Kidney epithelial cell (primary cell): Measurements from ENCODE around the gene MPPED1. TPM values are rescaled to one million over a fixed set of nuclear protein-coding genes. Genes with fewer than 3 reads are reported as not detected.

Source experiments
- DNase-seq: peaks from one replicate; pipeline ENCODE4 v3.0.0-alpha.2; 2010; ENCODE audit warnings: low read depth
- H3K27me3 ChIP-seq: 2 replicates; pipeline ENCODE4 v1.6.0; 2011; ENCODE audit warnings: low read length; ENCODE audit not compliant: control insufficient read depth, insufficient read depth
- H3K36me3 ChIP-seq: 2 replicates; pipeline ENCODE4 v1.5.1; 2011; ENCODE audit warnings: low read length; ENCODE audit not compliant: control insufficient read depth, insufficient read depth
- H3K4me3 ChIP-seq: 2 replicates; pipeline ENCODE4 v1.5.1; 2011; ENCODE audit warnings: low read depth, mild to moderate bottlenecking, control low read depth, low read length
- total RNA-seq: library from RNA; depleted of rRNA; stranded (reverse); fragments of >200 nt; gene quantifications from 2 replicates; pipeline ENCODE4 v1.2.3, GENCODE V29; 2015
- TF ChIP-seq, protein P1 (sequence below): IDR thresholded peaks from 2 replicates; pipeline ENCODE4 v1.5.1; 2011; ENCODE audit warnings: mild to moderate bottlenecking, moderate library complexity, low read length, control low read depth, inconsistent platforms; ENCODE audit not compliant: insufficient read depth, poor library complexity, severe bottlenecking

The MPPED1 gene
- total RNA-seq, 1 donor from 2014 or later, result not detected

DNA sequence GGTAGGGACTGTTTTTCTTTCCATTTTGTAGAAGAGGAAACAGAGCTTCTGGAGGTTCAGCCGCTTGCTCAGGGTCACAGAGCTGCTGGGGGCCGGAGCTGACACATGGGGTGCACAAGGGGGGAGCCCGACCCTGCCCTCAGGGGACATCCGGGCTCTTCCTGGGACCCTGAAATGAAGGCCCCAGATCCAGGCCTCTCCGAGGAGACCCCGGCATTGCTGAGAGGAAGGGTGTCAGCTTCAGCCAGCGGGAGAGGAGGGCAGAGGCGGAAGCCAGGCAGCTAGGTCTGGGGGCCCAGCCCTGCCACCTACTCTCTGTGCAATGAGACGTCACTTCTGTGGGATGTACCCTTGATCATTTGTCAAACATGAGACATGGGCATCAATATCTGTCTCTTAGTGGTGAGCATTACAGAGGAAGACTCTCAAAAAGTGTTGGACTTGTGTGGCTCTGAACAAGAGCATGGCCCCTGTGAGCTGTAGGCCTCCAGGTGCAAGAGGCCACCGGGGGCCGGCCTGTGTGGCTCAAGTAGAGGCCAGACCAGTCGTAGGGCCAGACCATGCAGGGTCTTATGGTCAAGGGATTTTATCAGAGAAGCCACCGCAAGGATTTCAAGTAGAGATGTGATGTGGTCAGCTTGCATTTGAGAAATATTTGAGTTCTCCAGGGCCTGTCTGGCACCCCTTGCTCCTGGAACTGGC lies 10.3 kb downstream of the MPPED1 start:
- no peak overlapping the region for H3K4me3 ChIP-seq
- DNase-seq, result no peak
- H3K27me3 ChIP-seq, result peaks cover 30% of the 10 kb centered on the region
- TF ChIP-seq, protein P1, sequence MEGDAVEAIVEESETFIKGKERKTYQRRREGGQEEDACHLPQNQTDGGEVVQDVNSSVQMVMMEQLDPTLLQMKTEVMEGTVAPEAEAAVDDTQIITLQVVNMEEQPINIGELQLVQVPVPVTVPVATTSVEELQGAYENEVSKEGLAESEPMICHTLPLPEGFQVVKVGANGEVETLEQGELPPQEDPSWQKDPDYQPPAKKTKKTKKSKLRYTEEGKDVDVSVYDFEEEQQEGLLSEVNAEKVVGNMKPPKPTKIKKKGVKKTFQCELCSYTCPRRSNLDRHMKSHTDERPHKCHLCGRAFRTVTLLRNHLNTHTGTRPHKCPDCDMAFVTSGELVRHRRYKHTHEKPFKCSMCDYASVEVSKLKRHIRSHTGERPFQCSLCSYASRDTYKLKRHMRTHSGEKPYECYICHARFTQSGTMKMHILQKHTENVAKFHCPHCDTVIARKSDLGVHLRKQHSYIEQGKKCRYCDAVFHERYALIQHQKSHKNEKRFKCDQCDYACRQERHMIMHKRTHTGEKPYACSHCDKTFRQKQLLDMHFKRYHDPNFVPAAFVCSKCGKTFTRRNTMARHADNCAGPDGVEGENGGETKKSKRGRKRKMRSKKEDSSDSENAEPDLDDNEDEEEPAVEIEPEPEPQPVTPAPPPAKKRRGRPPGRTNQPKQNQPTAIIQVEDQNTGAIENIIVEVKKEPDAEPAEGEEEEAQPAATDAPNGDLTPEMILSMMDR, result no peak
- no peaks in the 10 kb centered on the region for H3K36me3 ChIP-seq

DNA sequence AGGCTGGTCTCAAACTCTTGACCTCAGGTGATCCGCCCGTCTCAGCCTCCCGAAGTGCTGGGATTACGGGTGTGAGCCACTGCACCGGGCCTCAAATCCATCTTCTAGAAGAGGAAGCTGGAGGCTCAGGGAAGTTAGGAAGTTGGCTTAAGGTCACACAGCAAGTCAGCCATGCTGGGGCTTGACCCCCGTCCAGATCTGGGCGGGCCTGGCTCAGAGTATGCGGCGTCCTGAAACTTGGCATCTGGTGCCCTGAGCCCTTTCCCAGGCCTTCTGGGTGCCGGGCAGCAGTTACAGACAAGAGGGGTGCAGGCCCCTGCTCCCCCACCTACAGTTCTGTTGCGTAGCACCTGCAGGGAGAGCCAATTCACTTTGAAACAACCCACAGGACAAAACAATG lies 11.2 kb downstream of the MPPED1 start:
- Histone ChIP-seq H3K4me3 (no peak overlapping the region), H3K36me3 (no peaks in the 10 kb centered on the region), H3K27me3 (peaks cover 30% of the 10 kb centered on the region)
- no peak for DNase-seq
- TF ChIP-seq, protein P1, result no peak

DNA sequence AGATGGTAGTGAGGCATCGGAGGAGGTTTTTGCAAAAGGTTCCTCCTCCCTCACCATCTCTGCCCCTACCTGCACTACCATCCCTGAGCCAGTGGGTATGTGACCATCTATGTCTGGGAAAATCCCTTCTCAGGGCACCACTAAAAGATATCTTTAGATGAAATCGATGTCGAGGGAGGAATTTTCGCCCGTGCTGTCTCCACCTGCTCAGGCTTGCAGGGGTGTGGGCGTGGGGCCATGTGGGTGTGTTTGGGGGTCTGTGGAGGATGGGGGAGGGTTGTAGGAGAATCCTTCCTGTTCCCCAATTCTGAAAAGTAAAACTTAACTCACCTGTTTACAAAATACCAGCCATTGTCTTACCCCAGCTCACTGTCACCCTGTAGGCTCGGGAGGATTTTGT lies 12.4 kb downstream of the MPPED1 start:
- DNase-seq, result no peak
- no peaks in the 10 kb centered on the region for H3K36me3 ChIP-seq
- peaks cover 30% of the 10 kb centered on the region for H3K27me3 ChIP-seq
- TF ChIP-seq, protein P1, result no peak
- no peak overlapping the region for H3K4me3 ChIP-seq

DNA sequence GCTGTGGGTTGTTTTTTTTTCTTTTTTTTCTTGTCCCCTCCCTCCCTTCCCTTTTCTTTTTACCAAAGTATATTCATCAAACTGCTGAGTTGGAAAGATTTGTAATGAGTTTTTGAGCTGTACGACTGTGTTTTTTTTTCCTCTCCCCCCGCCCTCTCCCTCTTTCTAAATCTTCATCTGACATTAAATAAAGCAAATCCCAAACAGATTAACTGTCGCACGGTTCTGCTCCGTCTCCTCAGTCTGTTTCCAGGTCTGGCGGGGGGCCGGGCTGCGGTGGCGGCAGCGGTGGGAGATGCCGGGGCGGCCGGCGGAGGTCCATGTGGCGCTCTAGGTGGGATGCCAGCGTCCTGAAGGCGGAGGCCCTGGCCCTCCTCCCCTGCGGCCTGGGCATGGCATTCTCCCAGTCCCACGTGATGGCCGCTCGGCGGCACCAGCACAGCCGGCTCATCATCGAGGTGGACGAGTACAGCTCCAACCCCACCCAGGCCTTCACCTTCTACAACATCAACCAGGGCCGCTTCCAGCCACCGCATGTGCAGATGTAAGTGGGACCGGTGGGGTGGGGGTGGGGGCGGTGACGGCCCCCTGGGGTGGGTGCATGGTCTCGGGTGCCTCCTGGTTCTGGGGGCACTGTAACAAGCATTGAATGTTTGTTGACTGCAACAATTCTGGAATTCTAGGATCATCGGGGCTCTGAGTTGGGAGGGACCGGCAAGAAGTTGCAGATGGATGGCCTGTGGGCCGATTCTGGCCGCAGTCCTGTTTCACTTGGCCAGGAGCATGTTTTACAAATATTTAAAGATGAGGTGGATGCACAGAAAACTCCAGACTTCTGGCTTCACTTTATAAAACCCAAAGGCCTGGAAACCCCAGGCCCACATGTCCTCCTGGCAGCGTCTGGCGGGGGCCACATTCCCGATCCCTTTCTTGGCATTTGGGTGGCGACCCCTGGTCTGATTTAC lies 13.1 kb downstream of the MPPED1 start:
- H3K36me3 ChIP-seq, result no peaks in the 10 kb centered on the region
- H3K27me3 ChIP-seq, result peaks cover 30% of the 10 kb centered on the region
- TF ChIP-seq, protein P1, result no peak
- DNase-seq, result no peak
- H3K4me3 ChIP-seq, result no peak overlapping the region

DNA sequence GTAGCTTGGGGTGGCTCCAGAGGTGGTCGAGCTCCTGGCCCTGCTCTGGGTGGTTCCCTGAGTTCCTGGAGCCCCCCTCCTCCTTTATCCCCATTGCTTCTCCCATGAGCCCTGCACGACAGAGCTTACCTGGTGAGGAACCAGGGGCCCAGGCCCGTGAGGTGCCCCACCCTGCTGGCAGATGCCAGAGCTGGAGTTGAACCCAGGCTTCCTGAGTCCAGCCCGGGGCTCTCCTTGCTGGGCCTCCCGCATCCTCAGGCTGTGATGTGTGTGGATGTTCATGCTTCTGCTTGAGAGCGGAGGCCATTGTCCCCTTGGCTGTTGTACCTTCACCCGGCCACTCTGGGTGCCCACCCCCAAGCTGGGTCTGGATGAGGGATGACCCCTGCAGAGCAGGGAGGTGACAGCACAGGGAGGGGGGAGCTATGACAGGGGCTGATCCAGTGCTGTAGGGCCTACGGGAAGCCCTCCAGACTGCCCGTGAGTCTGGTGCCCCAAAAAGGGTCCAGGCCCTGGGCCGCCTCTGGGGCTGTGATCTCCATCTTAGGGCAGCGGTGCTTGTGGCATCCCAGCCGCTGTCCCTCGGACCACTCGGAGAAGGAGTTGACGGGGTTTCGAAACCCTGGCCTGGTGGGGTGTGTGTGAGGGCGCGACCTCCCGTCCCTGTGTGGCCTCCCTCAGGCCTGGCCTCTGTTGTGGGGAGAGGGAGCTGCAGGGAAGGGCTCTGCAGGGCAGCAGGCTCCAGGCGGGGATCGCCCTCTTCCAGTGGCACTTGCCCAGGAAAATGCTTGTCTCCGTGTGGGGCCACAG lies 14.4 kb downstream of the MPPED1 start:
- H3K4me3 ChIP-seq, result no peak overlapping the region
- TF ChIP-seq, protein P1, result no peak
- no peaks in the 10 kb centered on the region for H3K36me3 ChIP-seq
- peaks cover 30% of the 10 kb centered on the region for H3K27me3 ChIP-seq
- no peak for DNase-seq
